ENCODE results near the gene CAAP1.

- TF ChIP-seq POLR2A (IDR thresholded peaks at IDR 0.05; ENCODE audit: low read depth, low read length): no peak
- no peak for TF ChIP-seq SIN3A (IDR thresholded peaks at IDR 0.05; ENCODE audit: low read depth, low read length)
- no peak for TF ChIP-seq EP300 (IDR thresholded peaks at IDR 0.05; ENCODE audit: borderline replicate concordance in 1 of 2, control insufficient read depth in 1 of 2, low read depth in 2 of 2, low read length in 2 of 2)
- TF ChIP-seq CHD1 (IDR thresholded peaks at IDR 0.05; ENCODE audit: low read depth, low read length): no peak
- TF ChIP-seq HDAC2 (IDR thresholded peaks at IDR 0.05): no peak
- no peak for TF ChIP-seq CTCF (IDR thresholded peaks at IDR 0.05 in 2 of 3, conservative IDR thresholded peaks at IDR 0.05 in 1 of 3; ENCODE audit: control insufficient read depth in 2 of 3, extremely low read depth in 1 of 3, insufficient read depth in 1 of 3, low read depth in 3 of 3, low read length in 3 of 3)
- TF ChIP-seq CREM (IDR thresholded peaks at IDR 0.05; ENCODE audit: low read depth): no peak
- TF ChIP-seq MYC (IDR thresholded peaks at IDR 0.05; ENCODE audit: insufficient read depth, insufficient read length, insufficient replicate concordance, low read length, severe bottlenecking): no peak
- no peak for TF ChIP-seq E2F4 (IDR thresholded peaks at IDR 0.05; ENCODE audit: low read depth, low read length)
- no peak for TF ChIP-seq TCF12 (IDR thresholded peaks at IDR 0.05; ENCODE audit: low read depth, low read length)
- TF ChIP-seq BCLAF1 (IDR thresholded peaks at IDR 0.05): no peak
- TF ChIP-seq MAX (IDR thresholded peaks at IDR 0.05; ENCODE audit: low read depth, low read length): no peak
Measured at GRCh38 chr9:26904070-26904469, 11.5 kb upstream of the CAAP1 start.
